Fibroblast of pulmonary artery (primary cell): ENCODE measurements around the gene ARID1B.
"Not testable (repeated sequence)": the region's sequence is repeated elsewhere in the genome, so short reads cannot be mapped to it uniquely, and the experiment has no call there.

ENCODE experiments used
- DNase-seq: peaks from one replicate; pipeline ENCODE4 v3.0.0-alpha.2; 2010; ENCODE audit warnings: low read depth
- H3K4me3 ChIP-seq: replicated peaks from 2 replicates; pipeline ENCODE4 v1.5.1; 2011; ENCODE audit warnings: low read depth, mild to moderate bottlenecking, control low read depth, low read length, moderate library complexity
- TF ChIP-seq, protein P1 (sequence below): IDR thresholded peaks from 2 replicates; pipeline ENCODE4 v1.5.1; 2011; ENCODE audit warnings: mild to moderate bottlenecking, control low read depth, low read length, inconsistent platforms; ENCODE audit errors: missing control alignments

The ARID1B gene

DNA sequence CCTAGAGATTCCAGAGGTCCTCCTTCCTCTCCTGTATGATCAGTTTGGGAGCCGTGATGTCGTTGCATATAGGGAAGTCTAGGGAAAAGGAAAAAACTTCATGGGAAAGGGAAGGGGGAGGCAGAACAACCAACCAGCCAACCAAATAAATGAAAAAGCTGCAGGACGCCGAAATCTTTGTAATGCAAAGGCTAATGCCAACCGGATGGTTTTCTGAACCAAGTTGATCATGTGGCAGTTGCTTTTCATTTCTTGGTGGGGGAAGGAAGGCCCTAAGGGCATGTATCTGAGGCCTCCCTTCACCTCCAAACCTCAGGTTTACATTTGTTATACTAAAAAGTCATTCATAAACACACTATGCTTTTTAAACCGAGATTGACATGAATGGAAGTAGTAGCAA lies 167.2 kb downstream of the ARID1B start:
- H3K4me3 ChIP-seq, result no peak overlapping the region
- DNase-seq, result no peak
- TF ChIP-seq, protein P1, sequence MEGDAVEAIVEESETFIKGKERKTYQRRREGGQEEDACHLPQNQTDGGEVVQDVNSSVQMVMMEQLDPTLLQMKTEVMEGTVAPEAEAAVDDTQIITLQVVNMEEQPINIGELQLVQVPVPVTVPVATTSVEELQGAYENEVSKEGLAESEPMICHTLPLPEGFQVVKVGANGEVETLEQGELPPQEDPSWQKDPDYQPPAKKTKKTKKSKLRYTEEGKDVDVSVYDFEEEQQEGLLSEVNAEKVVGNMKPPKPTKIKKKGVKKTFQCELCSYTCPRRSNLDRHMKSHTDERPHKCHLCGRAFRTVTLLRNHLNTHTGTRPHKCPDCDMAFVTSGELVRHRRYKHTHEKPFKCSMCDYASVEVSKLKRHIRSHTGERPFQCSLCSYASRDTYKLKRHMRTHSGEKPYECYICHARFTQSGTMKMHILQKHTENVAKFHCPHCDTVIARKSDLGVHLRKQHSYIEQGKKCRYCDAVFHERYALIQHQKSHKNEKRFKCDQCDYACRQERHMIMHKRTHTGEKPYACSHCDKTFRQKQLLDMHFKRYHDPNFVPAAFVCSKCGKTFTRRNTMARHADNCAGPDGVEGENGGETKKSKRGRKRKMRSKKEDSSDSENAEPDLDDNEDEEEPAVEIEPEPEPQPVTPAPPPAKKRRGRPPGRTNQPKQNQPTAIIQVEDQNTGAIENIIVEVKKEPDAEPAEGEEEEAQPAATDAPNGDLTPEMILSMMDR, result no peak

DNA sequence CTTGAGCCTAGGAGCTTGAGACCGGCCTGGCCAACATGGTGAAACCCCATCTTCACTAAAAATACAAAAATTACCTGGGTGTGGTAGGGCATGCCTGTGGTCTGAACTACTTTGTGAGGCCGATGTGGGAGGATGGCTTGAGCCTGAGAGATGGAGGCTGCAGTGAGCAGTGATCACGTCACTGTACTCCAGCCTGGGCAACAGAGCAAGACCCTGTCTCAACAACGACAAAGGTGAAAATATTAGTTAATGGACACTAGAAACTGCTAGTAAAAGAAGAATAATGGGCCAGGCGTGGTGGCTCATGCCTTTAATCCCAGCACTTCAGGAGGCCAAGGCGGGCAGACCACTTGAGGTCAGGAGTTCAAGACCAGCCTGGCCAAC lies 168.6 kb downstream of the ARID1B start:
- H3K4me3 ChIP-seq, DNase-seq: not testable (repeated sequence)

DNA sequence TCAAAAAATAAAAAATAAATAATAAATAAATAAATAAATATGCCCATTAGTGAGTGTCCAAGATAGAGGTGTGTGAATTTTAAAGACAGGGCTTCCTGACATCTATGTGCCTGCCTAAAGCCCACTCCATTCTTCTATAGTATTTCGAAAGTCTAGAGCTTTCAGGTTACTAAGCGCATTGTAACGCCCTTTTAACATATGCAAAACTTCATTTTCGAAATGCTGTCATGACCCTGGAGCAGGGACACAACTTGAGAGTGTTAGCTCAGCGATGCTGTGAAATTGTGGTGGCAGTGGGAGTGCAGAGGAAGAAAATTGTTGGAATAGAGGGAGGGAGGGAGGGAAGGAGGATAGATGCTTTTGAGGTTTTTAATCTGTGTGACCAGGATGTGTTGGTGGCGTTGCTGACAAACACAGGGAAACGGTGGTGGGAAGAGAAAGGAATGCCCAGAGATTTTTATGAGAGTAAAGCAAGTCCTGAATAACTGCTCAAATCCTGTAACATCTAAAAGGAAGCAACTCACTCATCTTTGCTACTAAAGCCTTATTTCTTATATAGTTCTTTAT lies 169.3 kb downstream of the ARID1B start:
- no peak overlapping the region for H3K4me3 ChIP-seq
- DNase-seq, result peak; percentile 20
- TF ChIP-seq, protein P1, result no peak

DNA sequence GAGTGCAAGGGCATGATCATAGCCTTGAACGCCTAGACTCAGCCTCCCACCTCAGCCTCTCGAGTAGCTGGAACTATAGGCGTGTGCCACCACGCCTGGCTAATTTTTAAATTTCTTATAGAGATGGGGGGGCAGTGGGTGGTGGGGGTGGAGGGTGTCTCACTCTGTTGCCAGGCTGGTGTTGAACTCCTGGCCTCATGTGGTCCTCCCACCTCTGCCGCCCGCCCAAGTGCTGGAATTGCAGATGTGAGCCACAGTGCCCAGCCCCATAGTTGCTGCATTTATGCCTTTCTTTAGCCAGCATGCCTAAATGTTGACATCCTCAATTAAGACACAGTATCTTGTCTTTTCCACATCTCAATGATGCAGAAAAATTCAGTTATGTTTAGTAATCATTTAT lies 171.1 kb downstream of the ARID1B start:
- TF ChIP-seq, protein P1, result no peak
- DNase-seq, result no peak
- H3K4me3 ChIP-seq, result no peak overlapping the region

DNA sequence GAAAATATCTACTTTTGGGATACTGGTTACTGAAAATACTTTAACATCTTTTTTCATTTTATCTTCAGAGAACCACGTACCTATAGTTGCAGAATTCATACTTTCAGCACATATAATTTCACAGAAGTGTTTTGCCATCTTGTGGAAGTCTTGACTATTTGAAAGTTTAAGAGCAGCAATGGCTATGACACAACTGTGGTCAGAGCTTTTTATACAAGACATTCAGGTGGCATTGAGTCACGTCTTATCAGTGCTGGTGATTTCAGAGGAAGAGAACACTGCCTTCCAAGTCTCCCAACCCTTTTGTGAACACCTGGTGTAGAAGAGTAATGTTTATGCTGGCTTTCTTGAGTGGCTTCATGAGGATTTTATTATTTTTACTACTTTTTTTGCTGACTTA lies 171.6 kb downstream of the ARID1B start:
- no peak overlapping the region for H3K4me3 ChIP-seq
- peak; percentile 70 for DNase-seq

DNA sequence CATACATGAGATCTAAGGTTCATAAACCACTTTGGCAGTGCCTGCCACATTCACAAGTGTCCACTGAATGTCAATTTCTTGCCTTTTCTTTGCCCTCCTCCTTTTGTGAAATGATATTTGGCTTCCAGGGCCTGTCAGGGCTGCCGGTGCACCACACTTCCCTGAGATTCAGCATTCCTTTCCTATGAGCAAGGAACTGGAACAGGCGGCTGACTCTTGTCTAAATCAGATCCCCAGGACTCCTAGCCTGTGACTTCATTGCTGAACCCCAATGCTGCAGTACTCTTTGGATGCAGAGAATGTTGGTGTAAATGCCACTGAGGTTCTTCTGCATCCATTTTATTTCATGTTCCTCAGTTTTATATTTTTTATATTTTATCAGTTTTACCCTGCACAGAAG lies 172.2 kb downstream of the ARID1B start:
- H3K4me3 ChIP-seq, result no peak overlapping the region

More for the DNA sequence above, 171.6 kb downstream of the ARID1B start:
- TF ChIP-seq, protein P1, result no peak

DNA sequence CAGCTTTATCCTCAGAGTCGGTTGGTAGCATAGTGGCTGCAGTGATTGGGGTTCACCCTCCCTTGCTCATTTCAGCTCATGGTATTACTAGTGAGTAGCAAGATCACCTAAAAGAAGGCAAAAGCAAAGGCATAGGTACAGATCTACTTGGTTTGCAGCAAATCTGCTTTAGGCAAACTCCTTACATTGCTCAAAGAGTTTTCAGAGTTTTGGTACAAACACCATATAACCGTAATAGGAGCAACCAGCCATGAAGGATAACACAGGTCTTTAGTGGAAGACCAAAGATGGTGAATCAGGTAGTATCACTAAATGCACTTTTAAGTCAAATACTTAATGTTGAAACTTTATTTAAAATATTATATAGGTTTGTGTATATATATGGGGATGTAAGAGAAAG lies 172.9 kb downstream of the ARID1B start:
- no peak overlapping the region for H3K4me3 ChIP-seq
- DNase-seq, result no peak
- TF ChIP-seq, protein P1, result no peak

More for the DNA sequence above, 172.2 kb downstream of the ARID1B start:
- TF ChIP-seq, protein P1, result no peak
- peak; percentile 58 for DNase-seq
